HUES48 (cell line): Measurements from ENCODE around the gene HAPLN3.

Source experiments
- H3K27ac ChIP-seq: one replicate; pipeline ENCODE4 v1.7.0; 2013; ENCODE audit warnings: low read depth, low read length, inconsistent platforms
- H3K27me3 ChIP-seq: 2 replicates; pipeline ENCODE4 v1.6.1; 2013; ENCODE audit warnings: mild to moderate bottlenecking, low read length; ENCODE audit not compliant: control insufficient read depth, insufficient read depth
- H3K36me3 ChIP-seq: 2 replicates; pipeline ENCODE4 v1.6.1; 2013; ENCODE audit warnings: low read length; ENCODE audit not compliant: control insufficient read depth, insufficient read depth
- H3K4me1 ChIP-seq: 2 replicates; pipeline ENCODE4 v1.6.1; 2013; ENCODE audit warnings: mild to moderate bottlenecking, low read length; ENCODE audit not compliant: control insufficient read depth, insufficient read depth
- H3K4me3 ChIP-seq: 2 replicates; pipeline ENCODE4 v1.5.1; 2013; ENCODE audit warnings: mild to moderate bottlenecking, low read depth, low read length
- H3K9ac ChIP-seq: 2 replicates; pipeline ENCODE4 v1.6.1; 2013; ENCODE audit warnings: mild to moderate bottlenecking, low read depth, low read length, moderate library complexity
- H3K9me3 ChIP-seq: 2 replicates; pipeline ENCODE4 v1.6.1; 2013; ENCODE audit warnings: low read length; ENCODE audit not compliant: control insufficient read depth, insufficient read depth

HAPLN3 gene

DNA sequence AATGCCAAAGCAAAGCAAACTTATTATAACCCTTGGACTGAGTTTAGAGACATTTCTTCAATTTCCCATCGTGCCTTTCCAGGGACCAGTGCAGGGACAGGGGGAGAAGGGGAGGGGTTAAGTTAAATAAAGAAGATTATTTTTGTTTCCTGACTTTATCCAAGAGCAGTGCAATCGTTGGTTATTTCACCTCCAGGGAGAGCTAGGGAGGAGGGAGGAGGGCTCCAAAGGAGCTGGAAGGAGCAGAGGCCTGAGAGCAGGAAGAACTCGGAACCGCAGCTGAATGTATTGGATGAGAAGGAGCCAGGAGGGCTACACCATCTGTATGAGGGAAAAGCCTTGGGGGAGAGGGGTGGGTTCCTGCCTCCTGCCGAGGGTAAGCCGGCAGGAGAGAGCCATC is 20.7 kb downstream of the HAPLN3 start:
- H3K4me3 ChIP-seq, result no peak overlapping the region
- H3K9ac ChIP-seq, result no peak overlapping the region

GRCh38 chr15:88874275-88874674 is 21.1 kb downstream of the HAPLN3 start:
- H3K27ac ChIP-seq, result no peak overlapping the region
- H3K9ac ChIP-seq, result no peak overlapping the region
- no peaks in the 10 kb centered on the region for H3K4me1 ChIP-seq
- no peak overlapping the region for H3K4me3 ChIP-seq
- H3K36me3 ChIP-seq, result peaks cover 14% of the 10 kb centered on the region
- H3K9me3 ChIP-seq, result no peaks in the 10 kb centered on the region
- no peaks in the 10 kb centered on the region for H3K27me3 ChIP-seq

More for the DNA sequence above, 20.7 kb downstream of the HAPLN3 start:
- Histone ChIP-seq H3K9me3 (no peaks in the 10 kb centered on the region), H3K27me3 (no peaks in the 10 kb centered on the region), H3K27ac (no peak overlapping the region), H3K4me1 (no peaks in the 10 kb centered on the region), H3K36me3 (peaks cover 14% of the 10 kb centered on the region)

- no peaks in the 10 kb centered on the region for H3K4me1 ChIP-seq
- H3K27me3 ChIP-seq, result no peaks in the 10 kb centered on the region
- H3K4me3 ChIP-seq, result no peak overlapping the region
- H3K27ac ChIP-seq, result no peak overlapping the region
- peaks cover 14% of the 10 kb centered on the region for H3K36me3 ChIP-seq
- no peaks in the 10 kb centered on the region for H3K9me3 ChIP-seq
- no peak overlapping the region for H3K9ac ChIP-seq
Measured at GRCh38 chr15:88873786-88874185, 21.6 kb downstream of the HAPLN3 start.

DNA sequence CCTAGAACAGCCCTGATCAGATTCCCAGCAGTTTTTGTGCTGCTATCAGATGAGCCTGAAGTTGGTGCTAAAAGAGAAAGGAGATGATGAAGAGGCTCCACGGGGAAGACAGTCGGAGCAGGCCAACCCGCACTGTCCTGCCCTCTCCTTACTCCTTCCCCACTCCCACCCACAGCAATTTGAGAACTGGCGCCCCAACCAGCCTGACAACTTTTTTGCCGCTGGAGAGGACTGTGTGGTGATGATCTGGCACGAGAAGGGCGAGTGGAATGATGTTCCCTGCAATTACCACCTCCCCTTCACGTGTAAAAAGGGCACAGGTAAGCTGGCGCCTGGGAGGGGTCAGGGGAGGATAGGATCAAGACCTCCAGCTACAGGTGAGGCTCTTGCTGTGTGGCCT is 22.6 kb downstream of the HAPLN3 start:
- Histone ChIP-seq H3K36me3 (peaks cover 6% of the 10 kb centered on the region; the same call in 1 of the 2 replicates), H3K4me3 (no peak overlapping the region), H3K9ac (no peak overlapping the region), H3K27ac (no peak overlapping the region), H3K27me3 (no peaks in the 10 kb centered on the region), H3K9me3 (no peaks in the 10 kb centered on the region), H3K4me1 (no peaks in the 10 kb centered on the region)

DNA sequence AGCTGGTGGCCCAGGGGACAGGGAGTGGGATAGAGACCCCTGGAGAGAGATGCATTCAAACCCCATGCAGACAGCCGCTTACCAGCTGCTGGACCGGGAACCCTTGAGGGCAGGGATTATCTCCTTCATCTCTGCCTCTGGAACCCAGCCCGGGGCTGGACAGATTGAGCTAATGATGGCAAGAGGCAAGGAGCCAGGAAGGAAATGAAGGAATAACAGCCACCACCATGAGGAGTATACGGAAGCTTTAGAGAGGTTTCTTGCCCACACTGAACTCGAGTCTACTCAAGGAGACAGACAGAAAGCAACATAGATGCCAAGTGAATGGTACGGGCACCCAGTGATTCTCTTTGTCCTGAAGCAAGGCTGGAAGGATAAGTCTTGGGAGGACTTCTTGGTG is 23.2 kb downstream of the HAPLN3 start:
- H3K9me3 ChIP-seq, result no peaks in the 10 kb centered on the region
- H3K36me3 ChIP-seq, result peaks cover 6% of the 10 kb centered on the region; the same call in 1 of the 2 replicates
- H3K27me3 ChIP-seq, result no peaks in the 10 kb centered on the region
- no peak overlapping the region for H3K4me3 ChIP-seq
- no peaks in the 10 kb centered on the region for H3K4me1 ChIP-seq
- no peak overlapping the region for H3K27ac ChIP-seq
- H3K9ac ChIP-seq, result no peak overlapping the region

DNA sequence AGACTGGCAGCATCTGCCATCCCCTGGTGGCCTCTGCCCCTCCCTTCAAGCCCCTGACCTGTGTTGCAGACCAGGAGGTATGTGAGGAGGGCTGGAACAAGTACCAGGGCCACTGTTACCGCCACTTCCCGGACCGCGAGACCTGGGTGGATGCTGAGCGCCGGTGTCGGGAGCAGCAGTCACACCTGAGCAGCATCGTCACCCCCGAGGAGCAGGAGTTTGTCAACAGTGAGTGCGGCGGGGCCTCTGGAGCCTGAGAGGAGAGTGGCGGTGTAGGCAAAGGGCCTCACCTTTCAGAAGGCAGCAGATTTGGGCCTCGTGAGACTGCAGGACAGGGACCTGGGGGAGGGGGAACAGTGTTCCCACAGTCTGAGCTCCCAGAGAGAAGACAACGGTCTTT is 24.0 kb downstream of the HAPLN3 start:
- H3K36me3 ChIP-seq, result peaks cover 2% of the 10 kb centered on the region; the same call in 1 of the 2 replicates
- H3K9ac ChIP-seq, result no peak overlapping the region
- H3K4me3 ChIP-seq, result no peak overlapping the region
- no peaks in the 10 kb centered on the region for H3K27me3 ChIP-seq
- no peaks in the 10 kb centered on the region for H3K9me3 ChIP-seq
- no peak overlapping the region for H3K27ac ChIP-seq
- no peaks in the 10 kb centered on the region for H3K4me1 ChIP-seq

- Histone ChIP-seq H3K9me3 (no peaks in the 10 kb centered on the region), H3K36me3 (no peaks in the 10 kb centered on the region), H3K4me3 (no peak overlapping the region), H3K27me3 (no peaks in the 10 kb centered on the region), H3K27ac (no peak overlapping the region), H3K4me1 (no peaks in the 10 kb centered on the region), H3K9ac (no peak overlapping the region)
Measured at GRCh38 chr15:88866295-88866881, 29.0 kb downstream of the HAPLN3 start.

DNA sequence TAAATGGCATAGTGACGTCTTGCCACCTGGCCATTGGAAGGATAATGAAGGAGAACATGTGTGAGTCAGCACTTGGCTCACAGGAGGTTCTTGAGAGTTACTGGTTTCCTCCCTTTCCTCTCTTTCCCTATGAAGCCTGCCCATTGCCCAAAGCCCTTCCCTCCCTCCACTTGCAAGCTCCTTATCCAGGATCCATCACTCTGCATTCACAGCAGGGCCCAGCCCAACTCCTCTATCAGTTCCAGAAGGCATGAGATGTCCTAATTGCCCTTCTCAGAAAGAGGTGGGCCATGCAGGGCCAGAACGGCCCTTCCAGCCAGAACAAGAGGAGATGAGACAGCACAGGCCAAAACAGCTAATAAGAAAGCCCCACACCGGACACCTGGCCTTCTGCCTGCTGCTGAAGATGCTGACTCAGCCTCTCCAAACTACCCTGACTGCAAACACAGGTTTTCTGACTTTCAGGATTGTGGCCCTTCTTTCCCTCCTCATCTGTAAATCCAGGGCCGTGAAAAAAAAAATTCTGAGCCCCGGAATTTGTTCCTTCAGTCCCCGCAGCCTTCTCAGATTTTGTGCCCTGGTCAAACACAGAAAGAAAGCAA is 29.7 kb downstream of the HAPLN3 start:
- H3K27ac ChIP-seq, result no peak overlapping the region
- H3K9me3 ChIP-seq, result no peaks in the 10 kb centered on the region
- no peaks in the 10 kb centered on the region for H3K27me3 ChIP-seq
- H3K9ac ChIP-seq, result no peak overlapping the region
- no peak overlapping the region for H3K4me3 ChIP-seq
- no peaks in the 10 kb centered on the region for H3K36me3 ChIP-seq
- no peaks in the 10 kb centered on the region for H3K4me1 ChIP-seq

DNA sequence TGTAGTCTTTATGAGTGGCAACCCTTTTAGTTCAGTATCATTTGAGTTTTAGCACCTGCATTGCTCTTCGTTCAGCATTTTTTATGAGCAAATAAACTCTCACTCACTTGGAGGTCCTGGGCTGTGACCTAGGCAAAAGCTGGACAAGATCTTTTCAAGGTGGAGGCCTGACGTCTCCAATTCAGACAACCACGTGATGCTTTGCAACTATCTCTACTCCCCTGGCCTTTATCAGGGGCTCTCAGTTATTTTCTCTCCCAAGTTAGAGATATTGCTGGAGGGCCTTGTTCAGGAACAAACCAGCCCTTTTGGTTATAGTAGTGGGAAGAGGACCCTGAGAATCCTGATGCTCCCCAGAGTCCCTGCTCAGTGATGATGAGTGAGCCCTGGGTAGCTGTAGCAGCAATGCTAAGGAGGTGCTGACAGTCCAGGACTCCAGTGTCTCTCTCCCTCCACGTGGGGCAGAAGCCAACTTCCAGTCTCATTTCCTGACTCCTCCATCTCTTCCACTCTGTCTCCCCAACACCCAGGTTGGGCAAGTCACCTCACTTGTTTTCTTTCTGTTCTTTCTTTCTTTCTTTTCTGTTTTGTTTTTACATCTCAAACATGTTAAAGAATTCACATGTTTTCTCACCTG is 30.4 kb downstream of the HAPLN3 start:
- Histone ChIP-seq H3K9me3 (no peaks in the 10 kb centered on the region), H3K27me3 (no peaks in the 10 kb centered on the region), H3K27ac (no peak overlapping the region), H3K4me3 (no peak overlapping the region), H3K9ac (no peak overlapping the region), H3K36me3 (no peaks in the 10 kb centered on the region), H3K4me1 (no peaks in the 10 kb centered on the region)

- Histone ChIP-seq H3K4me1 (no peaks in the 10 kb centered on the region), H3K27ac (no peak overlapping the region), H3K36me3 (no peaks in the 10 kb centered on the region), H3K9ac (no peak overlapping the region), H3K9me3 (no peaks in the 10 kb centered on the region), H3K4me3 (no peak overlapping the region), H3K27me3 (no peaks in the 10 kb centered on the region)
Measured at GRCh38 chr15:88863412-88863811, 31.9 kb downstream of the HAPLN3 start.

DNA sequence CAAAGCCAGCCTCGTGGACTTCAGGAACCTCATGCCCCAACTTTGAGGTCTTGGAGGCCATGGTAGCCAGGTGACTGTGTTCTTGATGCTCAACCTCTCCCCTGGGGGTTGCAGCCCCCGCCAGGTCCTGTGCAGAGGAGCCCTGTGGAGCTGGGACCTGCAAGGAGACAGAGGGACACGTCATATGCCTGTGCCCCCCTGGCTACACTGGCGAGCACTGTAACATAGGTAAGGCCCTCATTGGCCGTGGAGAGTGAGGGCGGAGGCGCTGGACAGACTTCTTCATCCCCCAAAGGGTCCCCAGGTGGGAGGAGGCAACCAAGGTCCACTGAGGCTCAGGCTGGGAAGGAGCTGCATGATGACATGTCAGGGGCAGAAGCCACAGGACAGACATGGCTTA is 35.1 kb downstream of the HAPLN3 start:
- Histone ChIP-seq H3K27ac (no peak overlapping the region), H3K9ac (no peak overlapping the region), H3K4me1 (no peaks in the 10 kb centered on the region), H3K9me3 (peaks cover 6% of the 10 kb centered on the region), H3K27me3 (no peaks in the 10 kb centered on the region), H3K4me3 (no peak overlapping the region), H3K36me3 (no peaks in the 10 kb centered on the region)
